Stimulated activated CD8-positive, alpha-beta memory T cell treated with anti-CD3 and anti-CD28 coated beads, Interleukin-4, amount 100 ng/mL, for 24 hours (primary cell): Measurements from ENCODE around the gene BMP10.
"Not testable (repeated sequence)": the region's sequence is repeated elsewhere in the genome, so short reads cannot be mapped to it uniquely, and the experiment has no call there.

Source experiments
- DNase-seq: peaks from one replicate; pipeline ENCODE4 v3.0.0-alpha.2; 2020; ENCODE audit warnings: low read depth

The BMP10 gene

GRCh38 chr2:68871159-68871764, at the start of gene BMP10:
Gene BMP10 (minus strand): TSS chr2:68871397. CDS start chr2:68871358, 39 bp downstream.
- no peak for DNase-seq

- DNase-seq, result no peak
These were observed 49.4 kb upstream of the BMP10 start for GRCh38 chr2:68920481-68921170.

GRCh38 chr2:68918497-68918896, 47.3 kb upstream of the BMP10 start:
- DNase-seq, result no peak

- DNase-seq, result no peak
These were observed 46.0 kb upstream of the BMP10 start for GRCh38 chr2:68917034-68917718.

GRCh38 chr2:68916226-68916625, 45.0 kb upstream of the BMP10 start:
- DNase-seq, result no peak

- DNase-seq, result no peak
These were observed 44.2 kb upstream of the BMP10 start for GRCh38 chr2:68915393-68915792.

- no peak for DNase-seq
These were observed 42.2 kb upstream of the BMP10 start for GRCh38 chr2:68913359-68913758.

GRCh38 chr2:68912732-68913131, 41.5 kb upstream of the BMP10 start:
- no peak for DNase-seq

GRCh38 chr2:68912111-68912510, 40.9 kb upstream of the BMP10 start:
- no peak for DNase-seq

- DNase-seq, result no peak
These were observed 40.5 kb upstream of the BMP10 start for GRCh38 chr2:68911709-68912108.

- DNase-seq, result no peak
These were observed 40.0 kb upstream of the BMP10 start for GRCh38 chr2:68911246-68911645.

GRCh38 chr2:68909793-68910674, 38.8 kb upstream of the BMP10 start:
- peak; percentile 60 for DNase-seq

- peak; percentile 67 for DNase-seq
These were observed 37.3 kb upstream of the BMP10 start for GRCh38 chr2:68908392-68908970.

- DNase-seq, result no peak
These were observed 36.7 kb upstream of the BMP10 start for GRCh38 chr2:68907920-68908253.

- DNase-seq, result no peak
These were observed 36.2 kb upstream of the BMP10 start for GRCh38 chr2:68907232-68907919.

GRCh38 chr2:68906716-68907115, 35.5 kb upstream of the BMP10 start:
- no peak for DNase-seq

GRCh38 chr2:68905116-68905515, 33.9 kb upstream of the BMP10 start:
- DNase-seq, result no peak

- DNase-seq, result no peak
These were observed 30.4 kb upstream of the BMP10 start for GRCh38 chr2:68901561-68901960.

- no peak for DNase-seq
These were observed 30.0 kb upstream of the BMP10 start for GRCh38 chr2:68901199-68901514.

GRCh38 chr2:68900496-68901198, 29.4 kb upstream of the BMP10 start:
- DNase-seq, result no peak

GRCh38 chr2:68895981-68896380, 24.8 kb upstream of the BMP10 start:
- DNase-seq, result not testable (repeated sequence)
